Measurements from ENCODE around the gene REEP3.

Gene REEP3

DNA sequence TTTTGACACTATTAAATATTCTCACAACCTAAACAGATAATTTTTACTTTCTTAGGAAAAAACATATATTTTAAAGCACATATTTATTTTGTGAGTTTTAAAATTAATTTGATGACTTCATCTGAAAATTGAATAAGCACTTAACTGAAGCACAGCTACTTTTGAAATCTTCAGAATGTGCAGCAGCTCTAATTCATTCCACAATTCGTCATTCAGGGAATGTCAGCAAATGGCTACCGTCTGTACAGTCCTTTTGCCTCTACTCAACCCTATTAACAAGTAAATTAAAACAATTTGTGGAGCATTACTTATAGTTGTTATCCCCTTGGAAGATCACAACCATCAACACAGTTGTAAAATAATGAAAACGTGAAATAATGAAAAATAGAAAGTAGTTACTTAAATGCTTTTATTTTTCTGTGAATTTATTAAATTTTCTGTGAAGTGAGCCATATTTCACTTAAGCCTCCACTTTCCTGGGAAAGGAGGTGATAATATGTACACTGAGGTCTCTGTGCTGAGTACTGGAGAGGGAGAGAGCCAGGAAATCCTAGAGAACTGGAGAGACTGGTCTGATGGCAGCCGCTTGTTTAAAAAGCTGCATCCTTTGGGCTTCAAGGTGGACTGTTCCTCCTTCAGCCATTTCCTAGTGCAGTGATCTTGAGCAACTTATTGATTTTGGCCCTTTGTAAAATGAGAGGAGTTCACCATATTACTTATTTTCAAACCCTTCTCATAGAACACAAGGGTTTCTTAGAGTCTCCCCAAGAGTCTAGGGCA is 70.6 kb downstream of the REEP3 start:
- no peak for DNase-seq

DNA sequence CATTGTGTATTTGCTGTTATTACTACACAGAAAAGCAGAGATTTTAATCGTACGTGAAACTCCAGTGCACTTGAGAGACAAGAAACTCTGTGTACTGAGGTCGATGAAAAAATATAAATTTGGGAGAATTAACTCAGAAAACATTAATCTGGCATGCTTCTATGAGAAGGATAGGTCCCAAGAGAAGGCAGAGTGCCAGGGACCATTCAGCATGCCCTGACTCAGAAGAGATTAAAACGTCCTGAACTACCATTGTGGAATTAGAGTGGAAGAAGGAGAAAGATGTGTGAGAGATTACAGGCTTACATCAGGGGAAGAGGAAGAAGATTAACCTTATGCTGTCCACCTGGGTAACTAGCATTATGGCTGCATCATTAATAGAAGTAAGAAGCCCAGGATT is 72.4 kb downstream of the REEP3 start:
- no peak for DNase-seq

DNA sequence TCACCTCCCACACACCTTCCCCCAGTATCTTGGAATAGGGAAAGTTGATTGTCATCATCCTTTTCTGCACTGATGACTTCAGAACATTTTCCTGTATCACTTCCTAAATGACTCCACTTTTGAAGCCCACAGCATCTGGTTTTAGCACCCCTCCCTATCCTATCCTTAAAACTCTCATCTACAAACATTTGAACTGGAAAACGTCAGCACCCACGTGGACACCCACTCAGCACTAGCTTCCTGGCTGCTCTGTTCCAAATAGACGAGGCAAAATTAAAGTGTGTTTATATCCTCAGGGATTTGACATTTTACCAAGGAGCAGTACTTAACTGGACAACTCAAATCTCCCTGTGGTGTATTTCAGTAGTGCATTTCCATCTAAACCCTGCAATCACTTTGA is 73.9 kb downstream of the REEP3 start:
- no peak for DNase-seq

DNA sequence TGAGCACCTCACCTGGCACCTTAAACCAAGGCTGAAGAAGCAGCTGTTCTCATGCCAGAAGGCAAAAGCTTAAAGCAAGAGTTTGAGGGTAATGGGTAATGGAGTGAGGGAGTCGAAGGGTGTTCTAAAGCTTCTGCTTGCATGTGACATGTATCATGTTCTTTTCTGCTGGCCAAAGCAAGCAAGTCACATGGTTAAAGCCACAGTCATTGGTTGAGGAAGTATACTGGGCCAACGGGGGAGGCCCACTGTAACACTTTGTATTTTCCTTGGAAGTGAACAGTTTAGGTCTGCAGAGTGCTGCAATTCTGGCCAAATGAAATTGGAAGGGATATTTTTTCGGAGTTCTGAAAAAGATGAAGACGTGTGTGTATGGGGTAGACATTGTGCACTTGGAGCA is 75.7 kb downstream of the REEP3 start:
- no peak for DNase-seq

DNA sequence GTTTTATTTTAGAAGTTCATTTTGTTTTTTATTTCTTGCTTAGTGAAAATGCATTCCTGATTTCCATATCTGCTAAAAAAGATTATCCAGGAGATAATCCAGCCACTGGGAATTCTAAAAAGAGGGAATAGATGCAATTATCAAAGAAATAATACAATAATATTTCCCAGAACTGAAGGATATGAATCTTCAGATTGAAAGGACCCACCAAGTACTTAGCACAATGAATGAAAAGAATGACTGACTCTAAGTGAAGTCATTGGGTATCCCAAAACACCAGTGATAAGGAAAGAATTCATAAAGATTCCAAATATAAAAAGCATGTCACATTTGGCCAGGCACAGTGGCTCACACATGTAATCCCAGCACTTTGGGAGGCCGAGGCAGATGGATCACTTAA is 79.3 kb downstream of the REEP3 start:
- no peak for DNase-seq

DNA sequence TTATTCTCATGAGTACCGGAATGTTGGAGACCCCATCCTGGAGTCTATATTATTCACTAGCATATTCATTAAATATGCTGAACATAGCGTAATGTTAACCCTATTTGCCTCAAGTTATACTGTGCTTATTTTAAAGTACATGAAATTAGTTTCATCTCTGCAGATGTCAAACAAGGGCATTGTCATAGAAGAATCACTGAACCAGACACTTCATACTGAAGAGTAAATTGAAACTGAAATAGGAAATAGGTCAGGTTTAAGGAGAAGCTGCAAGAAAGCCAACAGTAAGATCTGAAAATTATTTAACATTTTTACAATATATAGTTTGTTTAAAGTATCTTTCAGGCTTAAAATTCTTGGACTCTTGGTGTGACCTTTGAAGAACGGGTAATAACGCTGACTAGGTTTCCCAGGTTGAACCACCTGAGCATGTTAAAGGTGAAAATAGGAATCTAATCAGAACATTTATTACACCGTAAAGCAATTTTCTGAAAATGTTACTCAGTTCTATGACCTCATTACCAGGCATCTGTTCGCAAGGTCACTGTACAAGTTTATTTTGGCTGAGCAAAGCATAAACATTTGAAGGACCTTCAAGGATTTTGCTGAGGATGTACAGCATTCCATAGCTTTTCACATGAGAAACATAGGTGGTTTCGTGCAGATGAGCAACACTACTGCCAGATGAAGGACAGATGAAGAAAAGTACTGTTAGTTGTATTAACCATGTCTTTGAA is 82.7 kb downstream of the REEP3 start:
- peak; percentile 41 for DNase-seq

DNA sequence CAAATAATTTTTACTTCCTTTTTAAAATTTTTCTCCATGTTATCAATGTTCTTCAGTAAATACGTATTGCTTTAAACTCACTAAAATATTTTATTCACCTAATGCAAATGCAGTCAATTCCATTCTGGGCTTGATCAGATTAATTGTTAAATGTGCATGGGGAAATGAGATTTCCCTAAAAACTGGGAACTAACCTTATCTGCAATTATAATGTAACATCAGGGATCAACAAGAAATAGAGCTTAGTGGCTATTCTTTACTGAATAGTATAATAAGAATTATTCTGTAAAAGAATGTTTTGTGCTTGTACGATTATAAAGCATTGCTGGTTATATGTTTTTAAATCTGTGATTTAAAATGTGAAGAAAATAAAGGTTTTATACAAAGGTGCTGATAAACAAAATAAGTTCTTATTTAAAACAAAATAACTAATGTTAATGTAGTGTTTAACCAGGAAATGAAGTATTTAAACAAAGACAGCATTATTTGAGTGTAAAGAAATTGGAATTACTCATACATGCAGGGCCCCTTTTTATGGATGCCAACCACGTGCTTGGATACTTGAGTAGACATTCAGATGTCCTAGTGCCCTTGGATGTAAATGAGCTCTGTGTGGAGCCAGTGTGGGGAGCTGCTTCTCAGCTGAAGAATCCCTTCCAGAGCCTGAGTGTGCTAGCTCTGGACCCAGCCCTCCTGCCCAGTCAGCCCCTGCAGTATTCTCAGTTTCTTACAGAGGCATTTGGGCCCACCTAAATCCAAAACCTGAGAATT is 84.2 kb downstream of the REEP3 start:
- no peak for DNase-seq

DNA sequence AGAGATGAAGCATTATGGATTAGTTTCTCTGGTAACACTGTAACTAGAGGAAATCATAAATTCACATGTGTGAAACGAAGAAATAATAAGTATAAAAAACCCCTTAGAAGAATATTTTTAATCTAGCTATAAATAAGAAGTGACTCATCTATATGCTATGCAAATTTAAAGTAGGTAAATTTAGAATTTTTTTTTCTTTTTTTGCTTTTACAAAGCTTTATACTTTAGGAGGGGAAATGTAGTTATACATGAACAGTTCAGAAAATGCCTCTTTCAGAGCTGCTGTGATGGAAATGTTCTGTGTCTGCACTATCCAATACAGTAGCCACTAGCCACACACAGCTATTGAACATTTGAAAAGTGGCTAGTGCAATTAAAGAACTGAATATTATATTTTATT is 87.3 kb downstream of the REEP3 start:
- DNase-seq, result no peak

DNA sequence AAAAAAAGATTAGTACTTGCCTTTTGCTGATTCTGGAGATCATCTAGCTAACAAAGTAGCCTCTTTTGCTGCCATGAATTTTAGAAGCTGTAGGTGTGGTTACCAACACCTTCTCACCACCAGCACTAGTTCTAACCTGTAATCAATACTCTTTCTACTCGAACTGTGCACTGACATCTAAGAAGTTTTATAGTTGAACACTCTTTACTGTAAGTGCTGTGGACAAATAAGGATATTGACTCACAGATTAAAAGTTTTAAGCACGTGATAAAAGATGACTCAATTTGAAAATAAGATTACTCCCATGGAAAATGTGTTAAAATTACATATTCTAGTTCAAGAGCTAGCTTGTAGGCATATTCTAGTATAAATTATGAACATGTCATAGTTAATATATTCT is 89.9 kb downstream of the REEP3 start:
- DNase-seq, result no peak

DNA sequence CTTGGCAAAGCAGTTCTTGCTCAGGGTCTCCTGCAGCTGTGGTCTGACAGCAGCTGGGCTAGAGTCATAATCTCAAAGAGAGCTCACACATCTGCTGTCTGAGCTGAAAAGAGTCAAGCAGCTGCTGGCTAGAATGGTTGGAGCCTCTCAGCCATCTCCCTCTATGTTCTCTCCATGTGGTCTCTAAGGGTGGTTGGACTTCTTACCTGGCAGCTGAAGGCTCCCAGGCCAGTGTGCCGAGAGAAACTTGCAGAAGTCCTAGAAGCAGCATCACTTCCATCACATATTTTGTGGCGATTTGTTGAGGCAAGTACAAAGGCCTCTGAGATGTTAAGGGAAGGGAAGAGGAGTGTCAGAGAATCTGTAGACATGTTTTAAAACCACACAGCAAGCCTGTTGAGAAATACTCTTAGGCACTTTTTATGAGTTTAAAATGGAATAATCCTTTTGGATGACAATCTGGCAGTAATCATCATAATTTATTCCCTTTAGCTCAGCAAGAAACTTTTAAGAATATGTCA is 93.2 kb downstream of the REEP3 start:
- peak; percentile 14 for DNase-seq

DNA sequence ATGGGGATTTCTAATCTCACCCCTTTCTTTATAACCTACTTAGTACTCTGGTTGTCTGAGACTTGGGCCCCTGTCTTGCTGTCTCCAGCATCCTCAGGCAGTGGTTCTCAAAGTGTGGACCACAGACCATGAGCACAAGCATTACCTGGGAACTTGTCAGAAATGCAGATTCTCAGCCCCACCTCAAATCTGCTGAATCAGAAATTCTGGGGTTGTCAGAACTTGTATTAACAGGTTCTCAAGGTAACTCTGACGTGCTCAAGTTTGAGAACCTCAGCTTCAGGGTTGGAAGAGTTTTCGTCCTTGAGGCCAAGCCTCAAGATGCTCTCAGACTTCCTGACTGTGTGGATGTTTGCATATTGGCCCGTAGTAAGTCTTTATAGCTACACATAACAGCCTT is 97.4 kb downstream of the REEP3 start:
- DNase-seq, result no peak

DNA sequence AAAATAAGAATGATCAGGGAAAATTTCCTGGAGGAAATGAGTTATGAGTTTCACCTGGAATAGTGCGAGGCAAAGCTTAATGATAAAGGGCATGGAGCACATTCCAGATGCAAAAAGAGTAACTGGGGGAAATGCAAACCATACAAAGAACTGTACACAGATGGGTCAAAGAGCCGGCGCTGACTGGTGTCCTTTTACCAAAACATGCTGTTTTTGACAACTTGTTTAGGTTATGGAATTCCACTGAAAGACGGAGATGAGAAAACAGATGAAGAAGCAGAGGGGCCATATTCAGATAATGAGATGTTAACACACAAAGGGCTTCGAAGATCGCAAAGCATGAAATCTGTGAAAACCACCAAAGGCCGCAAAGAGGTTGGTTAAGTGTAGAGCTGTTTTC is 98.2 kb downstream of the REEP3 start:
- DNase-seq, result no peak

DNA sequence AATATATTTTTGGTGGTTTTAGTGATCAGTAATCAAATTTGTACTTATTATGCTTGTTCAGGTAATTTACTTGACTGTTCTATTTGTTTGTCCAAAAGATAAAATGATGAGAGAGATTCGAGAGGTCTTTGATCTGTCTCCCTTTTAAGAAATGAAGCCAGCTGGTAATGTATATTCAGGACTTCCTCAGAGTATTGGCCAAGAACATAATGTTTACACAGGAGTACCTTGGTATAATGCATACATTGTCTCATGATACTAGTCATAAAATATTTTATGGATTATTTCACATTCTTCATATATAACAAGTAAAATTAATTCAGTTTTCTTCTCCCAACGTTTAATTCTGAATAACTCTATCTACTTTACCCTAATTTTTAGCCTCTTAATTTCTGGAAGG is 100.9 kb downstream of the REEP3 start:
- no peak for DNase-seq

DNA sequence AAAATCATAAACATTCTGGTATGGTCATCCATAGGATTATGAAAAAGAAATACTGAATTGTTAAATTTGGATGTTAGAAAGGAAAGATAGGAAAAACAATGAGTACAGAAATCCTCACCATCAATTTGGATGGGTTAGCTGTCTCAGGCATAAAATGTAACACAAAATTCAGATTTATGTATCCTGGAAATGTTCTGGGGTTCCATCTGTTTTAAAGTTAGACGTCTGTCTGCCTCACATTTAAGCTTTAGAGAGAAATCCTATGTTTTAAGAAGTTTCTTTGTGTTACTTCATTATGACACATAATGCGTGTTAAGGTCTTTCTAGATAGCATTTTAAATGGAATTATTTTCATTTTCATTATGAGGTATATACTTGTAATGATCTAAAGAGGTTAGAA is 103.5 kb downstream of the REEP3 start:
- no peak for DNase-seq

DNA sequence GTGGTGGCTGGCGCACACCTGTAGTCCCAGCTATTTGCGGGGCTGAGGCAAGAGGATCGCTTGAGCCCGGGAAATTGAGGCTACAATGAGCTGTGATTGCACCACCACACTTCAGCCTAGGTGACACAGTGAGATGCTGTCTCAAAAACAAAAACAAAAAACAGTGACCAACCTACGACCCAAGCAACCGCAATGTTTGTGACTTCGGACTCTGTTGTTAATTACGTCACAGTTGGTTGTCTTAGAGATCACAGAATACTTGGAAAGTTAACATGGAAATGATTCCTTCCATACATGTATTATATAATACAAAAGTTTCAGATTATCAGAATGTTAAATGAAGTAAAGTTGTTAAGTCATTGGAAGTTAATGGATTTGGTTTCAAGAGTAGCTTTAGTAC is 106.2 kb downstream of the REEP3 start:
- no peak for DNase-seq

DNA sequence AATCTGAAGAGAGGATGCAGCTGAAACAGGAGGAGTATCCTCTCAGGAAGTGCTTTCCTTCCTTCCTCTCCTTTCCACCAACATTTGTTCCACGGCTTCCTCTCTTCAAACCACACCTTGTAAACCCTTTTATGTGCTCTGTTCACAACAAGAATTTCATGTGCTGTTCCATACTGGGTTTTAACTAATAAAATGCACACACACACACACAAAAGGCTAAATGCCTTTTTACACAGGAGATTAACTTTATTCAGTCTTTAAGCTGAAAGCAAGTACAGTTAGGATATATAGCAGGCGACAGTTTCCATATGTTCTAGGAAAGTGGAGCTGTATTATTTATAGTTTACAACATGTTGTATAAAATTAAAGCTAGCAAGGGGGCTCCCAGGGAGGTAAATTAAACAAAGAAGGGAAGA is 106.7 kb downstream of the REEP3 start:
- peak; percentile 22 for DNase-seq

DNA sequence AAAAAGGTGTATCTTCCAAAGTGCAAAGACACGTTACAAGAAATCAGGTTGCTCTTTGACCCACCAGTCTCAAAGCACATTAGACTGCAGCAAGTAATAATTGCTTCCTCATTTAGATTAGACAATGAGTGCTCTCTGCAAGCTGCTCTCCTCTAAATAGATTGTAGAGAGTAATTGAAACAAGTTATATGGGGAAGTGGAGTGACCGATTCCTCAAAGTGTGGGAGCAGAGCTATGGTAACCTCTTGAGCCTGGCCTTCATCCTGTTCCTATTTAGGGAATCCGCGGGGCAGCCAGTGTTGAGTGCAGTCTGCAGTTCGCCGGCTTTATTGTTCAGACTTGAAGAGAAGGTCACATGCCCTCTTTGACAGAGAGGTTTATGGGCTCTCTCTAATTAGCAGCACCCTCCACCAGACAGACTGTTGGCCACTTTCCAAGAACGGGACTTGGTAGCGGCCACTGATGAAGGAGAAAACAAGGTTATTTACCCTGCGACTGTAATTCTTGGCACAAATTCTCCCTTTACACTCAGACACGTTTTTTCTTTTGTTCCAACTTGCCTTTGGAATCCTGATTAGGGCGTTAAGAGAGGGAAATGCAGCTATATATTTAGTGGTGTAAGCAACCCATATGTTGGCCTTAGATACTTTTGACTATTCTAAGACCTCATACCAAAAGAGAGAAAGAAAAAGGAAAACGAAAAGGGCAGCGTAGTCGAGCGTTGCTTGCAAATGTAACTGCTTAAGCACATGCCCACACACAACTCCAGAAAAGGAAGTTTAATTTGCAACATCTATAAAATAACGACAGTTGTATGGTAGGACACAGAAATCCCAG is 107.5 kb downstream of the REEP3 start:
- DNase-seq, result peak; percentile 94

DNA sequence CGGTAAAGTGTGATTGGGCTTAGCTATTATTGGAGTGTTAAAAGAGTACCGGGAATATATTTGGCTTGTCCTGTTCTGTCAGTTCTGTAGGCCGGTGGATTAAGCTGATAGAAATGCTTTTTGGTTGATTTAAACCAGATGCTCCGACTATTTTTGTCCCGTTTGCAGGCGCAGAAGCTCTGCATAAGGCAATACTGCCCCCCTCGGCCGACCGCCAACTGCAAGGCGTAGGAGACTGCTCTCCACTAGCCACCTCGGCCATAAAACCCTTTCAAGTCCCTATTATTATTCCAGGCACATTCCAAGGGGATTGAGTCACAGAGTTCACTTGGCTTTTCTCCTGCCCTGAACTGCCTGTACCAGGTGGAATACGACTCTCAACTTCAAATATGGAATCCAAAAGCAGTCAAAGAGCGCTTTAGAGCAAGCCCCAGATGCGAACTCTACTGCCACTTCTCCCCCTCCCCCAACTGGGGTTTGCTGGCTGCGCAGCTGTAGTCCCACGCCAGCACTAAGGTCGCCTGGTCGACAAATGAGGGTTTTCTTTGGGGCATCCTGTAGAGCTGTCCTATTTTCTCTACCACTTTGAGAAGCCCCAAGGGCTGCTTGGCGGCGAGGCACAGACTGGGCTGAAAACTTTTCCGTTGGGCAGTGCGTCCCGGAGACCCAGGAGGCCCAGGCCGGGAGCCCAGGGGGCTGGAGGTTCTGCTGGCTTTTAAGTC is 108.3 kb downstream of the REEP3 start:
- peak; percentile 86 for DNase-seq

DNA sequence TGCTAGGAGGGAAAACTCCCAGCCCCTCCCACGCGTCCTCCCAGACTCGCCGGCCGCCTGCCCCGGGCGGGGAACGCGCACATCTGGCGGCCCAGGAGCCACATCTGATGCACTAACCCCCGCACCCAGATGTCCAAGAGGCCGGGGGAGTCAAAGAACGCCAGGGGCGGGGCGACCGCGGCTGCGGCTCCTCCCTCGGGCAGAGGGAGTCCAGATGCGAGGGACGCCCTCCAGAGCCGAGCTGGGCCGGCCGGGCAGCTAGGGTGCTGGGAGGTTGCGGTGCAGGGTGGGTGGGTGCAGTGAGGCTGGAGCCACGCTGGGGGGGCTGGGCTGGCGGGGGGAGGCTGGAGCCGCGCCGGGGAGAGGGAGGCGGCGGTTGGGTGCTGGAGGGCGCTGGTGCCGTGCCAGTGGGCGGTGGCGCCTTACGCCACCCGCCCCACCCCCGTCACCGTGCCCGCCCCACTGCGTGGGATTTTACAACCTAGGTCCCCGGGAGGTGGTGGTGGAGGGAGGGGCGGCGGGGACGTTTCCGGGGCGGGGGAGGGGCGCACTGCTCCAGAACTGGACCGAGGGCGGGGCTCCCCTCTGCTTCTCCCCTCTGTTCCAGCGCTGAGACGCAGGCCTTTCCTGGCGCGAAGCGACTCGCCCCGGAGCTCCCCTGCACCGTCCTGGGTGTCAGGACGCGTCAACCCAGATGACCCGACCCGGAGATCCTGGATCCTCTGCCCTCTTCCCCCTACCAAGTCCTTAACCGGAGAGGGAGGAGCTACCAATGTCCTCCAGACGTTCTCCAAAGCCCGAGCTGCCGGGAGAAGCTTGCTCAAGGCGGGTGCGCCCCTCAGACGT is 109.1 kb downstream of the REEP3 start:
- DNase-seq, result peak; percentile 83

DNA sequence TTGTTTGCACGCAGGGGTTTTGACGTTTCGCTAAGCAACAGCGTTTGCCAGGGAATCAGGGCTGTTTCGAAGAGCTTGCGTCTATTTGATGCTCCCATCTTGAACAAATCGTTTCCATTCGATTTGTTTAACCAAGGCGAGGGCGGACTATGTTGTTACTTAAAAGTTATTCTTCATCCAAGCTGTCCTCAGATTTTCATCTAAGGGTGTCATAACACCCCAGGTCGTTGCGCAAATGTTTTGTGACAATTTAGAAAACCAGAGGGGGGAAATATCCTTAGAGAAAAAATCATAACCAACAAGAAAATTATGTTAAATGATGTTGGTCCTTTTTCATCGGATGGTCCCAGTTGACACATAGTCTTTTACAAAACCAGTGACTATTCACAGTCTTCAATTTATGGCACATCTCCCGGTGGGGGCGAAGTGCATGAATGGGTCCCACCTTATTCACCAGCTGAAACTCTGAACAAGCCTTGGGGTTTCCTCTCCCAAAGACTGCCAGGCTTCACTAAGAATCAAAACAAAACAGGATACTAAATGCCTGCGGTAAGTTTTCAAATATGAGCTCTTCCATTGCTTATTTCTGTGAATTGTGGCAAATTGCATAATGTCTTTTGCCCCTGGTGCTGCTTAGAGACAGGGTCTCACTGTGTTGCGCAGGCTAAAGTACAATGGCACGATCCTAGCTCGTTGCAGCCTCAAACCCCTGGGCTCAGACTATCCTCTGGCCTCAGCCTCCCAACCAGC is 109.9 kb downstream of the REEP3 start:
- no peak for DNase-seq
